SK-N-MC (cell line): ENCODE data around the gene LETMD1.

ENCODE experiments used
- EZH2 ChIP-seq: fragments of 200-600 bp; sonication (generic); IDR thresholded peaks from one replicate; pipeline ENCODE4 v1.6.1; 2017; ENCODE audit warnings: antibody characterized with exemption
- POLR2AphosphoS5 ChIP-seq: IDR thresholded peaks from 2 replicates; pipeline ENCODE4 v1.6.1; 2012; ENCODE audit warnings: mild to moderate bottlenecking, low read depth, low read length, borderline replicate concordance

- TF ChIP-seq POLR2AphosphoS5: no peak
- no peak for TF ChIP-seq EZH2
Measured at GRCh38 chr12:51004504-51004903, 43.6 kb upstream of the LETMD1 start.
